GM18498 (cell line): Measurements from ENCODE around the gene P2RY2.
"Not testable (repeated sequence)": the region's sequence is repeated elsewhere in the genome, so short reads cannot be mapped to it uniquely, and the experiment has no call there.

Experiments used
- ATAC-seq: cut with Tn5 transposase; IDR thresholded peaks from one replicate; pipeline ENCODE4 v1.9.1; 2021; ENCODE audit warnings: mild to moderate bottlenecking, moderate library complexity; ENCODE audit not compliant: unreplicated experiment

P2RY2 gene

GRCh38 chr11:73226297-73227006 is 8.4 kb downstream of the P2RY2 start:
- no peak for ATAC-seq

GRCh38 chr11:73227571-73228211 is 9.6 kb downstream of the P2RY2 start:
- ATAC-seq: no peak

- ATAC-seq: no peak
Observed at GRCh38 chr11:73228268-73229134, 10.4 kb downstream of the P2RY2 start.

DNA sequence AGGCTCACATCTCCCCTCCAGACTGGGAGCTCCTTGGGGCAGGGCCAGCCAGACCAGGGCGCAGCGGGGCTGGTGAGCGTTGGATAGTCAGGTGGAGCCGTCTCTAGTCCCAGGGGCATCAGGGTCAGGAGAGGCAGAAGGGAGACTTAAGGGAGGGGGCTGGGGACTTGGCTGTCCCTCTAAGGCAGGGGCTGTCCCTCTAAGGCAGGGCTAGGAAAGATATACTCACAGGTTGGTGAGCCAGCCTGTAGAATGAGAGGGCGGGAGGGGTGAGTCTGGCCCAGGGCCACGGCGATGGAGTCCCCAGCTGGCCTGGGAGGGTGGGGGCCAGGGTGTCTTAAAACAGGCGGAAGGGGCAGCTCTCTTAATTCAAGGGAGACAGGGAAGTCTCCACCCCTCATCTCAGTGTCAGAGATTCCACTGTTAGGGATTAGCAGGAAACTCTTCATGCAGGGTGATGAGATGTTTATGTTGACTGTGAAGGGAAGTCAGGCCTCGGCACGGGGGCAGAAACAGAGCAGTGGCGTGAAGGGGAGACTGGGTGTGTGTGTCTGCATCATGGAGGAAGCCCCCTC is 11.3 kb downstream of the P2RY2 start:
- no peak for ATAC-seq

GRCh38 chr11:73229896-73230875 is 12.1 kb downstream of the P2RY2 start:
- ATAC-seq: no peak

- ATAC-seq: no peak
Observed at GRCh38 chr11:73230931-73231330, 12.8 kb downstream of the P2RY2 start.

DNA sequence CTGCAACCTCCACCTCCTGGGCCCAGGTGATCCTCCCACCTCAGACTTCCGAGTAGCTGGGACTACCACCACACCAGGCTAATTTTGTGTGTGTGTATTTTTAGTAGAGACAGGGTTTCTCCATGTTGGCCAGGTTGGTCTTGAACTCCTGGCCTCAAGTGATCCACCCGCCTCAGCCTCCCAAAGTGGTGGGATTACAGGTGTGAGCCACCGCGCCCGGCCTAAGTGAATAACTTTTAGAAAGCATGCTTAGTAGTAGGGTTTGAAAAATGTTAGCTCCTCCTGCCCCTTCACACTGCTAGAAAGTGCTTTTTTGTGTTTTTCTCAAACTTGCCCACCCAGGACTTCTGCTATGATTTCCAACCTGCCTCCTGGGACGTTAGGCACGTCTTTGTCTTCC is 14.4 kb downstream of the P2RY2 start:
- not testable (repeated sequence) for ATAC-seq

- no peak for ATAC-seq
Observed at GRCh38 chr11:73233211-73233610, 15.1 kb downstream of the P2RY2 start.

DNA sequence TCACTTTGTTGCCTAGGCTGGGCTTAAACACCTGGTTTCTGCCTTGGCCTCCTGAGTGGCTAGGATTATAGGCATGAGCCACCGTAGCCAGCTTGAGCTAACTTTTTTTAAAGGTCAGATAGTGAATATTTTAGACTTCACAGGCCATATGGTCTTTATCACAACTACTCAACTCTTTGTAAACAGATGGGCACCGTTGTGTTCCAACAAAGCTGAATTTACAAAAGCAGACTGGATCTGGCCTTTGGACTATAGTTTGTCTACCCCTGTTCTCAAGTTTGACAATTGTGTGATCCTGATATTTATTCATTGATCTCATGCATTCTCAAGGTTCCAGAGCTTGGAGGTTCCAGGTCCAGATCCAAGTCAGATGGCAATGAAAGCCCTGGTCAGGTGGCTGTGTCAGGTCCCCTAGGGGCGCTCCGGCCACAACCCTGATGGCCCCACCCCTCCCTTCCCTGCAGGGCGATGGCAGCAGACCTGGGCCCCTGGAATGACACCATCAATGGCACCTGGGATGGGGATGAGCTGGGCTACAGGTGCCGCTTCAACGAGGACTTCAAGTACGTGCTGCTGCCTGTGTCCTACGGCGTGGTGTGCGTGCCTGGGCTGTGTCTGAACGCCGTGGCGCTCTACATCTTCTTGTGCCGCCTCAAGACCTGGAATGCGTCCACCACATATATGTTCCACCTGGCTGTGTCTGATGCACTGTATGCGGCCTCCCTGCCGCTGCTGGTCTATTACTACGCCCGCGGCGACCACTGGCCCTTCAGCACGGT is 15.8 kb downstream of the P2RY2 start:
- ATAC-seq: no peak

GRCh38 chr11:73234471-73235181 is 16.5 kb downstream of the P2RY2 start:
- no peak for ATAC-seq

GRCh38 chr11:73235236-73235786 is 17.2 kb downstream of the P2RY2 start:
- no peak for ATAC-seq

- no peak for ATAC-seq
Observed at GRCh38 chr11:73236205-73236765, 18.2 kb downstream of the P2RY2 start.

DNA sequence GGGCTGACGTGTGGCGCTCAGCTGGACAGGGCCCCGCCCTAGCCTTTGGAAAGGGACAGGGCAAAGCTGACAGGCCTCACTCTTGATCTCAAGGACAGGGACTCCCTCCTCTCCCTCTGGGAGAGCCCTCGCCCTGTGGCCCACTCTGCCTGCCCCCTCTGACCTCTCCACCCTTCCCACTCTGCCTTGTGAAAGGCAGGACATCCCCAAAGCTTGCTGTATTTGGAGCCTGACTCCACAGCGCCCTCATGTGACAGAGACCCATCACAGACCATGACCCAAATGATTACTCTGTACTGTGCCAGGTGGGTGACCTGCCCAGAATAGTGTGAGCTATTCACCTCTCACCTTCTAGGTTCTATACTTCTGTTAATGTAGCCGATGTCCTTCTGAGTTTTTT is 18.8 kb downstream of the P2RY2 start:
- no peak for ATAC-seq

DNA sequence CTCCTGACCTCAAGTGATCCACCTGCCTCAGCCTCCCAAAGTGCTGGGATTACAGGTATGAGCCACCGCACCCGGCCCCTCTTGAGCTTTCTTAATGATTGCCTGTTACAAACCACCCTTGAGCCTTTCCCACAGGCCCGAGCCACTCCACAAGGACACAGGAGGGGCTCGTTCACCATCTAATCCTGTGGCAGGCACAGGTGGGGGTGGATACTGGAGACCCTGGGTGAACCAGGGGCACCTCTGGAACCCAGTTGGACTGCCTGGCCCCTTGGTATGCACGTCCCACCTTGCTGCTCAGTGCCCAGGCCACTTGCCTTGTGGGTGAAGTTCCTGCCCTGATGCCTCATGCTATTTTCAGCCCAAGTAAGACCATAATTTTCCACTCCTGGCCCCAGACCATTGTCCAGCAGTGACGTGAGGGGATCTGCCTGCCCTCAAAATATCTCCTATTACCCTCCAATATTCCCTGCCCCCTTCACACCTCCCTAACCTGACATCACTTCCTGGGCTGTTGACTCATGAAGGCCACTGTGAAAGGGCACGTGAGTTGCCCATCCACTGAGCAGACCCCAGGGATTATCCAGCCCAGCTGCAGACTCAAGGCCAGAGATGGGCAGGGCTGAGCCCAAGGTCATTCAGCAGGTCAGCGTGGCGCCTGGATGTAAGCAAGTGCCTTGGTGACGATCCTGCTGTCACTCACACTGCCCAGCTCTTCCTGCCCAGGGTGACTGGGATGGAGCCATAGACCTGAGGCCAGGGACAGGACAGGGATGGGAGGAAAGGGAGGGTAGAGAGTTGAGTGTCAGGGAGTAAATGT is 19.6 kb downstream of the P2RY2 start:
- ATAC-seq: no peak

GRCh38 chr11:73239111-73239521 is 21.0 kb downstream of the P2RY2 start:
- ATAC-seq: no peak

DNA sequence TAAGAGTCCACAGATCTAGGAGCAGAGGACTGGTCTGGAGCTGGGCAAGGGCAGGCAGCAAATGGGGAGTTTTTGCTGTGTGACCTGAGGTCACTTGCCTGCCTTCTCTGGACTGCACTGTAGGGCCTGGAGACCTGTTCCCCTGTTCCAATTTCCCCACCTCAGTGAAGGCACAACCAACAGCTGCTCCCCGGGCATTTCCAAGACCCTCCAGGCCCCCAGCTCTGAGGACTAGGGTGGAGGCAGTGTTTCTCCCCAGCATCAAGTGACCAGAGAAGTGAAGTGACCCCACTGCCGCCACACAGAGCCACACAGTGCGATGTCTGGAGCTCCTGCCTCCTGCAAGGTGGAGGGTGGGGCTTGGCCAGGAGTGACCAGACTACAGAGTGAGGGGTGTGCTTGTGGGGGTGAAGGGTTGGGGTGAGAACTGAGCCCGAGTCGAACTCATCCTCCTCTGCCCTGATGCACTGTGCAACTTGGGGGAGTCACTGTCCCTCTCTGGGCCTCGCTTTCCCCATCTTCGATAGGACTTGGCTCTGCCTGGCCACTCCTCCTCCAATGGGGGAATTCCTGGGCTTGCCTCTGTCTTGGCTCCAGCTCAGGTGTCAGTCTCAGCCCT is 21.6 kb downstream of the P2RY2 start:
- ATAC-seq: no peak
